Measurements from ENCODE around the gene RGS6.

Gene RGS6

GRCh38 chr14:72081137-72081536, 148.9 kb downstream of the RGS6 start:
- DNase-seq (ENCODE audit: low read depth): no peak

GRCh38 chr14:72084935-72085334, 152.7 kb downstream of the RGS6 start:
- no peak for DNase-seq (ENCODE audit: low read depth)

GRCh38 chr14:72089625-72090024, 157.4 kb downstream of the RGS6 start:
- no peak for DNase-seq (ENCODE audit: low read depth)

- no peak for DNase-seq (ENCODE audit: low read depth)
Observed at GRCh38 chr14:72094844-72095582, 162.8 kb downstream of the RGS6 start.

GRCh38 chr14:72097173-72097783, 165.0 kb downstream of the RGS6 start:
- no peak for DNase-seq (ENCODE audit: low read depth)

- DNase-seq (ENCODE audit: low read depth): no peak
Observed at GRCh38 chr14:72098210-72098609, 166.0 kb downstream of the RGS6 start.

- no peak for DNase-seq (ENCODE audit: low read depth)
Observed at GRCh38 chr14:72099566-72099965, 167.3 kb downstream of the RGS6 start.

- no peak for DNase-seq (ENCODE audit: low read depth)
Observed at GRCh38 chr14:72104011-72104613, 171.9 kb downstream of the RGS6 start.

GRCh38 chr14:72111911-72112310, 179.7 kb downstream of the RGS6 start:
- DNase-seq (ENCODE audit: low read depth): no peak

- no peak for DNase-seq (ENCODE audit: low read depth)
Observed at GRCh38 chr14:72118841-72119240, 186.6 kb downstream of the RGS6 start.

GRCh38 chr14:72120315-72120714, 188.1 kb downstream of the RGS6 start:
- no peak for DNase-seq (ENCODE audit: low read depth)

GRCh38 chr14:72123755-72124154, 191.5 kb downstream of the RGS6 start:
- no peak for DNase-seq (ENCODE audit: low read depth)

GRCh38 chr14:72124171-72124570, 191.9 kb downstream of the RGS6 start:
- DNase-seq (ENCODE audit: low read depth): no peak

GRCh38 chr14:72126091-72126490, 193.9 kb downstream of the RGS6 start:
- no peak for DNase-seq (ENCODE audit: low read depth)

GRCh38 chr14:72126561-72126960, 194.3 kb downstream of the RGS6 start:
- no peak for DNase-seq (ENCODE audit: low read depth)

GRCh38 chr14:72128629-72129028, 196.4 kb downstream of the RGS6 start:
- DNase-seq (ENCODE audit: low read depth): no peak

GRCh38 chr14:72129291-72129690, 197.1 kb downstream of the RGS6 start:
- DNase-seq (ENCODE audit: low read depth): no peak

- DNase-seq (ENCODE audit: low read depth): no peak
Observed at GRCh38 chr14:72141084-72141483, 208.9 kb downstream of the RGS6 start.

GRCh38 chr14:72142328-72142727, 210.1 kb downstream of the RGS6 start:
- no peak for DNase-seq (ENCODE audit: low read depth)

- DNase-seq (ENCODE audit: low read depth): no peak
Observed at GRCh38 chr14:72146241-72146640, 214.0 kb downstream of the RGS6 start.

- DNase-seq (ENCODE audit: low read depth): no peak
Observed at GRCh38 chr14:72154645-72155378, 222.6 kb downstream of the RGS6 start.

GRCh38 chr14:72155379-72155993, 223.3 kb downstream of the RGS6 start:
- no peak for DNase-seq (ENCODE audit: low read depth)
